Neural cell (in vitro differentiated cells): ENCODE results near the gene DIS3L.

ENCODE experiments used
- CTCF ChIP-seq: fragments of 450-650 bp; IDR thresholded peaks from 2 replicates; pipeline ENCODE4 v1.5.1; 2014; ENCODE audit warnings: antibody characterized with exemption, mild to moderate bottlenecking, moderate library complexity; ENCODE audit not compliant: poor library complexity, severe bottlenecking
- EZH2 ChIP-seq: fragments of 200-600, 300-800 bp; shearing (Covaris generic), sonication (generic); IDR thresholded peaks from 2 replicates; pipeline ENCODE4 v1.6.1; 2014; ENCODE audit warnings: antibody characterized with exemption, low read length, borderline replicate concordance, mild to moderate bottlenecking; ENCODE audit not compliant: insufficient read depth, poor library complexity, severe bottlenecking

GRCh38 chr15:66276546-66276945, 16.8 kb upstream of the DIS3L start:
- TF ChIP-seq EZH2 (no peak), CTCF (no peak)
